HG03354 (cell line): Measurements from ENCODE around the gene AMN1.
"Not testable (repeated sequence)": the region's sequence is repeated elsewhere in the genome, so short reads cannot be mapped to it uniquely, and the experiment has no call there.

Experiments used
- ATAC-seq: cut with Tn5 transposase; IDR thresholded peaks from one replicate; pipeline ENCODE4 v1.9.1; 2021; ENCODE audit warnings: mild to moderate bottlenecking; ENCODE audit not compliant: unreplicated experiment, poor library complexity, severe bottlenecking

AMN1 gene

GRCh38 chr12:31728917-31729640 is at the start of gene AMN1:
TSS of gene AMN1 (minus strand) at chr12:31729021. CDS start at chr12:31729008, 13 bp downstream.
- peak; percentile 95 for ATAC-seq

DNA sequence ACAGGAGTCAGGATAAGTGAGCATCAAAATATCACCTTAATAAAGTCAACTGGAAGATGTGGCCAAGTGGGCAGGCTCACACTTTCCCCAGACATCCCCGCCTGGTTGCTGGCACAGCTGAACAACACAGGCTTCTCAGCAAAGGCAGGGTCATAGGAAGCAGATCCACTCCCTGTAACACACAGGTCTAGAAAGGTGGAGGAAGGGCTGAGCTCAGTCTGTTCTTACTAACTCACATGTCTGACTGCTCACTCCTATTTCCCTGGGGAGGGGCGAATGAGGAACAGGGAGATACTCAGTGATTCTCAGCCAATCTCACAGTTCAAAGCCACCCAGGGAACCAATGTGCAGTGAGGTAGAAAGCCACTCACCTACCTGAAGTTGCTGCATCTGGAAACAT is 45.0 kb upstream of the AMN1 start:
- no peak for ATAC-seq

- peak; percentile 66 for ATAC-seq
These were observed 44.5 kb upstream of the AMN1 start for GRCh38 chr12:31773223-31773750.

GRCh38 chr12:31772685-31773222 is 43.9 kb upstream of the AMN1 start:
- ATAC-seq: no peak

- ATAC-seq: no peak
These were observed 43.4 kb upstream of the AMN1 start for GRCh38 chr12:31772186-31772585.

- no peak for ATAC-seq
These were observed 39.2 kb upstream of the AMN1 start for GRCh38 chr12:31768046-31768445.

- ATAC-seq: no peak
These were observed 37.1 kb upstream of the AMN1 start for GRCh38 chr12:31765931-31766330.

DNA sequence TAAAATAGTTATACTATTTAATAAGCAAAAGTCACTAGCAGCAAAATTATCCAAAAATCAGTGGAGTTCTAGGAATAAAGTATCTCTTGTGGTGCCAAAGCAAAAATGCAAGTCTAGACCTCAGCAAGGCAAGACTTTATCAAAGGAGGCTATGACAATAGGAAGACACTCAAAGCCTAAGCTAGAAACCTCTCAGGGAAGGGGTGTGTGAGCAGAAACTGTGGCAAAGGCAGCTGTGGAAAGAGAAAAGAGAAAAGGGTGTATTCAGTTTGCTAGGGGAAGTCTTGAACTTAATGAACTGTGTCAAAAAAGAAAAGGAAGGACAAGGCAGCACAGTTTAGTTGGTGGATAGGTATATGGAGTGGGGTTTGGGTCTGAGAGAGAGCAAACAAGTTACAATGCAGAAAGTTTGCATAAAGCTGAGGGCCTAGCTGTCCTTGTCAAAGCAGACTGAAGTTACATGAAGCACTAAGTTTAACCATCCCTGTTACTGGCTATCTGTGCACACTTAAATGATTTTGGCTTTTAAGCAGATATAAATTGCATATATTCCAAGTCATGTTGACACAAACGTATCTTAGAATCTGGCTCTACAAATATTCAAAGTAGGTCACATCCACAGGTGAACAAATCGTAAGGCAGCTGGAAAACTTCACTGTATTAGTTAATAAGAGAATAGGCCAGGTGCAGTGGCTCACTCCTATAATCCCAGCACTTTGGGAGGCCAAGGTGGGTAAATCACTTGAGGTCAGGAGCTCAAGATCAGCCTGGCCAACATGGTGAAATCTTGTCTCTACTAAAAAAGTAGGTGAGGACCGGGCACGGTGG is 31.0 kb upstream of the AMN1 start:
- no peak for ATAC-seq

GRCh38 chr12:31758297-31758696 is 29.5 kb upstream of the AMN1 start:
- not testable (repeated sequence) for ATAC-seq

DNA sequence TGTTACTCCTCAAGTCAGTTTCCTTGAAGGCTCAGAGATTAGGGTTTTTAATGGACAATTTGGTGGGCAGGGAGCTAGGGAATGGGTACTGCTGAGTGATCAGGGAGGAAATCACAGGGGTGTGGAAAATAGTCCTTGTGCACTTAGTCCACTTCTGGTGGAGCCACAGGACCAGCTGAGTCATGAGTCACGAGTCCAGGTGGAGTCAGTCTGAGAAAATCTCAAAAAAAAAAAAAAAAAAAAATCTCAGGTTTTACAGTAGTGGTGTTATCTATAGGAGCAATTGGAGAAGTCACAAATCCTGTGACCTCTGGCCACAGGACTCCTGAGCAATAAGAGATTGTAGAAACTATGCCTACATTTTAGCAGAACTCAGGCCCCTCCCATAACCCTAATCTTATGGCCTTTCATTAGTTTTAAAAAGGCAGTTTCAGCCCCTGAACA is 28.2 kb upstream of the AMN1 start:
- ATAC-seq: no peak

DNA sequence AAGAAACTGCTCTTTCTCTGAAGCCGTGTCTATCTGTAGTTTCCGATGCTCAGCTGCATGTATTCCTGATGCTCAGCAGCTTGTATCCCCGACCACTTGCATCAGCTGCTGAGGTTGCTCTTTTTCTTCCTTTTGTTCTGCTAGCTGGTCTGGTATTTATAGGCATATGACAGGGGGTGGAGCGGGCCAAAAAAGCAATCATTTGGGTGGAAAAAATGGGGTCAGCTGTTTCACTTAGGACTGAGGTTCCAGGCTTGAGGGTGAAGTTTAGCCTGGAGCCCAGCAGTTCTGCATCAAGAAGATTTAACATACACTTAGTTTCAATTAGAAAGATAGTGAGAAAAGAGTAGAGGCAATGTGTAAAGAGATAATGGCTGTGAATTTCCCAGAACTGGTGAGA is 23.6 kb upstream of the AMN1 start:
- no peak for ATAC-seq

DNA sequence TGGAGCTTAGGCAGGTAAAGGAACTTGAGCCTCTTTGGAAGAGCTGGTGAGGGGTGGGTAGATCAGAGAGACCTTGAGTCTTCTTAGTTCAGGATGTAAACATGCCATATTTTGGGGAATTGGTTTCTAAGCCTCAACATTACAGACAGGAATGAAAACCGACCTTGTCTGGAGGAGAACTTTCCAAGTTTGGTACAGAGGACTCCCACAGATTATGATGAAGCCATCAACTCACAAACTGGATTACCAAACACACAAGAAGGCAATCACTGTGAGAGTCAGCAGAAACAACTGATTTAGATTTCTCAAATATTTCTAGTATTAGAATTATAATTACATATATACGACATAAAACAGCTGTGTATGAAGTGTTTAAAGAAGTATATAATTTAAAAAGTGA is 22.3 kb upstream of the AMN1 start:
- no peak for ATAC-seq

- no peak for ATAC-seq
These were observed 21.9 kb upstream of the AMN1 start for GRCh38 chr12:31750747-31751039.

DNA sequence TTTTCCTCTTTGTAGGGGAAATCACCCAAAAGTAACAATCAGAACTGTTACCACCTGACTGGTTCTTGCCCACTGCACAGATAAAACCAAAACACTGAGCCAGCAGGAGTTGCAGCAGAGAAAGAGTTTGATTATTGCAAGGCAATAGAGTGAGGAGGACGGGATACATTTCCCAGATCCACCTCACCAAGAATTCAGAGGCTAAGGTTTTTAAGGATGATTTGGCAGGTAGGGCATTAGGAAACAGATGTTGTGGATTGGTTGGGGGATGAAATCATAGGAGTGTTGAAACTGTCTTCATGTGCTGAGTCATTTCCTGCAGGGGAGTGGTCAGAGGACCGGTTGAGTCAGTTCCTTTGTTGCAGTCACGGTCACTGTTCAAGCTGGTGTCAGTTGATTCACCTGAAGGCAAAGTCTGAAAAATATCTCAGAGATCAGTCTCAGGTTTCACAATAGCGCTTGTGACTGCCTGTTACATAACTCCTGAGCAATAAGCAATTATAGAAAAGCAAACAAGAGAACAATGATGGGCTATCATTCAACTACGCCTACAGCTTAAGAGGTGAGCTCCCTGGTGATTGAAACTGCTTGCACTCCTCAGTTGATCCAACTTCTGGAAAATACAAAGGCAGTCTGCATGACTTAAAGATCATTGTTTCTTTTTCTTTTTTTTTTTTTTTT is 20.3 kb upstream of the AMN1 start:
- ATAC-seq: peak; percentile 84

- ATAC-seq: no peak
These were observed 16.4 kb upstream of the AMN1 start for GRCh38 chr12:31745242-31745641.

DNA sequence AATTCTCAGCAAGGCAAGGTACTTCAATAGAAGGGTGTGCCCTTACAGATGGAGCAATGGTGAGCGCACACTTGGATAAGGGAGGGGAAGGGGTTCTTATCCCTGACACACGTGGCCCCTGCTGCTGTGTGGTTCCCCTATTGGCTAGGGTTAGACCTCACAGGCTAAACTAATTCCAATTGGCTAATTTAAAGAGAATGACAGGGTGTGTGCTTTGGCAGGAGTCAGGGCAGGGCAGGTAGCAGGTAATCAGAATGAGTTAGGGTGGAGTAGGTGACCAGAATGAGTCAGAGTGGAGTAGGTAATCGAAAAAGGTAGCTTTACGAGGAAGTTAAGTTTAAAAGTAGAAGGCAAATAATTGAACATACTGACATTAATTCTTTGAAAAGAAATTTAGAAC is 15.5 kb upstream of the AMN1 start:
- ATAC-seq: not testable (repeated sequence)

DNA sequence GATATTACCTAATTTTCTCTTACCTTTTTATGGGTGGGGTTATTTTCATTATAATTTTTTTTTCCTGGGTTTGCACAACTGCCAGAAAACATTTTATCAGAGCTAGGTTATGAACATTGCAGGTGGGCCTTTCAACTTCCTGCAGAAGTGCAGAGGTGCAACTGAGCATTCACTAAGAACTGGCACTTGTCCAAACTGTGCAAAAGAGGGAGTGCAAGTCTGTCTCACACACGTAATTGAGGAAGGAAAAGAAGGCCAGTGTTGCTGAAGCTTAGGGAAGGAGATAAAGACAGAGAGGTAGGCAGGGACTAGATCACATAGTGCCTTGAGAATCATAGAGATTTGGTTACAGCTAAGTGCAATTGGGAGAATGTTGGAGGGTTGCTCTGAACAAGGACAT is 14.1 kb upstream of the AMN1 start:
- ATAC-seq: no peak

DNA sequence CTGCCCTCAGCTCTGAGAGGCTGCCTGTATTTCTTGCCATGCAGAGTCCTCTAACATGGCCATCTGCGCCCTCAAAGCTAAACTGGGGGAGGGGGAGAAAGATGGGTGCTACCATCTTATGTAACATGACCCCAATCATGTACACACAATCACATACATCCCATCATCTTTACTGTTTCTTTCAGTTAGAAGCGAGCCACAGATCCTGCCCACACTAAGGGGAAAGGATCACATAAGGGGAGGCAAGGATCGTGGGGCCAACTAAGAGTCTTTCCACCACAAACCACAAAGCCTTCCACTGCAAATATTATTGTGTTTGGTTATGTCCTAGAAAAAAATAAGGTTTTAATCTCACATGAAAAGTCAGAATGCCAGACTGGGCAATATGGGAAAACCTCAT is 11.8 kb upstream of the AMN1 start:
- no peak for ATAC-seq

GRCh38 chr12:31737763-31738162 is 8.9 kb upstream of the AMN1 start:
- ATAC-seq: no peak

DNA sequence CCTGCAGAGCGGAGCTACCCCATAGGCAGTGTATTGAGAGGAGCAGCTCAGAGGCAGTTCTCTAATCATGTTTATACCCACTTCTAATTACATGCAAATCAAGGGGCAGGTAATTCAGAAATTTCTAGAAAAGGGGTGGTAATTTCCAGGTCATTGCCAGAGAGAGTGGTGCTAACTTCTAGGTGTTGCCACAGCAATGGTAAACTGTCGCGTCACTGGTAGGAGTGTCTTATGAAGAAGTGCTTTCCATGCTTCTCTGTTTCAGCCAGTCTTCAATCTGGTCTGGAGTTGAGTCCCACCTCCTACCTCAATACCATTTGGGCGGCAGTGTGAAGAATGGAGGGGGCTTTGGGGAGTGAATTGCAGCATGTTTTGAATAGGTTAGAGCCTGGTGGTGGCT is 8.5 kb upstream of the AMN1 start:
- ATAC-seq: no peak
